ENCODE results near the gene AATK. TPM values are rescaled to one million over a fixed set of nuclear protein-coding genes. Genes with fewer than 3 reads are reported as not detected.

The AATK gene
- total and polyA plus RNA-seq, 9 of the 15 experiments (the other 6 are each of a cell fraction or from before 2014, with no cell fraction given), result 0.11 to 0.55 (median 0.38) TPM; not detected in 5

DNA sequence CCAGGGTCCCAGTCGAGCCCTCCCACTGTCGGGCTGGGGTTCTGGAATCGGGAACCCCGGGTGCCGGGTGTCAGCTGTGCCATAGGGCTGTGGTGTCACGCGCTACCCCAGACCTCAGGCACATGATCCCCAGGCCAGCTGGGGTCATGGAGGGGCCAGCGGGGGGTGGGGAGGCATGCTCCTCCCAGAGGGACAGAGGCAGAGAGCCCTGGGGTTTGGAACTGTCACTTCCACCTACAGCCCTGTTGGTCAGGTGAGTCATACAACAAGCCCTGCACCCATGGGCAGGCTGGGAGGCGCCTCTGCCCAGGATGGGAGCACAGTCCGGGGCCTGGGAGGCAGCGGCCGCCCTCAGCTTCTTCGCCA lies 68.1 kb downstream of the AATK start (continued):
- TF ChIP-seq, protein P1, sequence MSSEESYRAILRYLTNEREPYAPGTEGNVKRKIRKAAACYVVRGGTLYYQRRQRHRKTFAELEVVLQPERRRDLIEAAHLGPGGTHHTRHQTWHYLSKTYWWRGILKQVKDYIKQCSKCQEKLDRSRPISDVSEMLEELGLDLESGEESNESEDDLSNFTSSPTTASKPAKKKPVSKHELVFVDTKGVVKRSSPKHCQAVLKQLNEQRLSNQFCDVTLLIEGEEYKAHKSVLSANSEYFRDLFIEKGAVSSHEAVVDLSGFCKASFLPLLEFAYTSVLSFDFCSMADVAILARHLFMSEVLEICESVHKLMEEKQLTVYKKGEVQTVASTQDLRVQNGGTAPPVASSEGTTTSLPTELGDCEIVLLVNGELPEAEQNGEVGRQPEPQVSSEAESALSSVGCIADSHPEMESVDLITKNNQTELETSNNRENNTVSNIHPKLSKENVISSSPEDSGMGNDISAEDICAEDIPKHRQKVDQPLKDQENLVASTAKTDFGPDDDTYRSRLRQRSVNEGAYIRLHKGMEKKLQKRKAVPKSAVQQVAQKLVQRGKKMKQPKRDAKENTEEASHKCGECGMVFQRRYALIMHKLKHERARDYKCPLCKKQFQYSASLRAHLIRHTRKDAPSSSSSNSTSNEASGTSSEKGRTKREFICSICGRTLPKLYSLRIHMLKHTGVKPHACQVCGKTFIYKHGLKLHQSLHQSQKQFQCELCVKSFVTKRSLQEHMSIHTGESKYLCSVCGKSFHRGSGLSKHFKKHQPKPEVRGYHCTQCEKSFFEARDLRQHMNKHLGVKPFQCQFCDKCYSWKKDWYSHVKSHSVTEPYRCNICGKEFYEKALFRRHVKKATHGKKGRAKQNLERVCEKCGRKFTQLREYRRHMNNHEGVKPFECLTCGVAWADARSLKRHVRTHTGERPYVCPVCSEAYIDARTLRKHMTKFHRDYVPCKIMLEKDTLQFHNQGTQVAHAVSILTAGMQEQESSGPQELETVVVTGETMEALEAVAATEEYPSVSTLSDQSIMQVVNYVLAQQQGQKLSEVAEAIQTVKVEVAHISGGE (CRISPR knock-in tag; IDR thresholded peaks at IDR 0.05), result 0 out of 6 replicates have a peak, but pooled peaks of 1 of the 3 experiments have one; percentile 24
- no peak for TF ChIP-seq NRF1 (conservative IDR thresholded peaks at IDR 0.05 in 1 of 2, IDR thresholded peaks at IDR 0.05 in 1 of 2)
- TF ChIP-seq SIX5 (IDR thresholded peaks at IDR 0.05; ENCODE audit: borderline replicate concordance in 1 of 2, insufficient read depth in 1 of 2, low read depth in 1 of 2, low read length in 2 of 2), result no peak
- TF ChIP-seq, protein P2, sequence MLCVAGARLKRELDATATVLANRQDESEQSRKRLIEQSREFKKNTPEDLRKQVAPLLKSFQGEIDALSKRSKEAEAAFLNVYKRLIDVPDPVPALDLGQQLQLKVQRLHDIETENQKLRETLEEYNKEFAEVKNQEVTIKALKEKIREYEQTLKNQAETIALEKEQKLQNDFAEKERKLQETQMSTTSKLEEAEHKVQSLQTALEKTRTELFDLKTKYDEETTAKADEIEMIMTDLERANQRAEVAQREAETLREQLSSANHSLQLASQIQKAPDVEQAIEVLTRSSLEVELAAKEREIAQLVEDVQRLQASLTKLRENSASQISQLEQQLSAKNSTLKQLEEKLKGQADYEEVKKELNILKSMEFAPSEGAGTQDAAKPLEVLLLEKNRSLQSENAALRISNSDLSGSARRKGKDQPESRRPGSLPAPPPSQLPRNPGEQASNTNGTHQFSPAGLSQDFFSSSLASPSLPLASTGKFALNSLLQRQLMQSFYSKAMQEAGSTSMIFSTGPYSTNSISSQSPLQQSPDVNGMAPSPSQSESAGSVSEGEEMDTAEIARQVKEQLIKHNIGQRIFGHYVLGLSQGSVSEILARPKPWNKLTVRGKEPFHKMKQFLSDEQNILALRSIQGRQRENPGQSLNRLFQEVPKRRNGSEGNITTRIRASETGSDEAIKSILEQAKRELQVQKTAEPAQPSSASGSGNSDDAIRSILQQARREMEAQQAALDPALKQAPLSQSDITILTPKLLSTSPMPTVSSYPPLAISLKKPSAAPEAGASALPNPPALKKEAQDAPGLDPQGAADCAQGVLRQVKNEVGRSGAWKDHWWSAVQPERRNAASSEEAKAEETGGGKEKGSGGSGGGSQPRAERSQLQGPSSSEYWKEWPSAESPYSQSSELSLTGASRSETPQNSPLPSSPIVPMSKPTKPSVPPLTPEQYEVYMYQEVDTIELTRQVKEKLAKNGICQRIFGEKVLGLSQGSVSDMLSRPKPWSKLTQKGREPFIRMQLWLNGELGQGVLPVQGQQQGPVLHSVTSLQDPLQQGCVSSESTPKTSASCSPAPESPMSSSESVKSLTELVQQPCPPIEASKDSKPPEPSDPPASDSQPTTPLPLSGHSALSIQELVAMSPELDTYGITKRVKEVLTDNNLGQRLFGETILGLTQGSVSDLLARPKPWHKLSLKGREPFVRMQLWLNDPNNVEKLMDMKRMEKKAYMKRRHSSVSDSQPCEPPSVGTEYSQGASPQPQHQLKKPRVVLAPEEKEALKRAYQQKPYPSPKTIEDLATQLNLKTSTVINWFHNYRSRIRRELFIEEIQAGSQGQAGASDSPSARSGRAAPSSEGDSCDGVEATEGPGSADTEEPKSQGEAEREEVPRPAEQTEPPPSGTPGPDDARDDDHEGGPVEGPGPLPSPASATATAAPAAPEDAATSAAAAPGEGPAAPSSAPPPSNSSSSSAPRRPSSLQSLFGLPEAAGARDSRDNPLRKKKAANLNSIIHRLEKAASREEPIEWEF (CRISPR knock-in tag; IDR thresholded peaks at IDR 0.05), result no peak
- 0 out of 2 replicates have a peak, but pooled peaks have one; percentile 8 for TF ChIP-seq EGR1 (conservative IDR thresholded peaks at IDR 0.05)
- TF ChIP-seq MYC (IDR thresholded peaks at IDR 0.05; ENCODE audit: low read depth, low read length), result peak; percentile 44; the same call in 1 of the 2 replicates
- no peak for TF ChIP-seq MYC (CRISPR knock-in tag; IDR thresholded peaks at IDR 0.05; ENCODE audit: borderline replicate concordance, low read depth)
- TF ChIP-seq, protein P3, sequence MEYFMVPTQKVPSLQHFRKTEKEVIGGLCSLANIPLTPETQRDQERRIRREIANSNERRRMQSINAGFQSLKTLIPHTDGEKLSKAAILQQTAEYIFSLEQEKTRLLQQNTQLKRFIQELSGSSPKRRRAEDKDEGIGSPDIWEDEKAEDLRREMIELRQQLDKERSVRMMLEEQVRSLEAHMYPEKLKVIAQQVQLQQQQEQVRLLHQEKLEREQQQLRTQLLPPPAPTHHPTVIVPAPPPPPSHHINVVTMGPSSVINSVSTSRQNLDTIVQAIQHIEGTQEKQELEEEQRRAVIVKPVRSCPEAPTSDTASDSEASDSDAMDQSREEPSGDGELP (CRISPR knock-in tag; IDR thresholded peaks at IDR 0.05; ENCODE audit: borderline replicate concordance), result peak; percentile 80
